Glutamatergic neuron (in vitro differentiated cells): ENCODE measurements around the gene ARHGDIA. TPM values are rescaled to one million over a fixed set of nuclear protein-coding genes. Genes with fewer than 3 reads are reported as not detected.

Experiments
- DNase-seq: peaks from one replicate; pipeline ENCODE4 v3.0.0; 2022
- H3K27ac Mint-ChIP-seq: one replicate; pipeline ENCODE4 v1.8.0; 2020; ENCODE audit warnings: mild to moderate bottlenecking, mixed read lengths, inconsistent platforms; ENCODE audit not compliant: unreplicated experiment
- H3K27me3 Mint-ChIP-seq: one replicate; pipeline ENCODE4 v1.8.0; 2020; ENCODE audit warnings: mild to moderate bottlenecking, moderate library complexity, mixed read lengths, inconsistent platforms; ENCODE audit not compliant: unreplicated experiment
- H3K36me3 Mint-ChIP-seq: one replicate; pipeline ENCODE4 v1.8.0; 2020; ENCODE audit warnings: mild to moderate bottlenecking, mixed read lengths, inconsistent platforms; ENCODE audit not compliant: unreplicated experiment
- H3K4me1 Mint-ChIP-seq: one replicate; pipeline ENCODE4 v1.8.0; 2020; ENCODE audit warnings: mild to moderate bottlenecking, low read depth, mixed read lengths, inconsistent platforms; ENCODE audit not compliant: unreplicated experiment
- H3K4me3 Mint-ChIP-seq: one replicate; pipeline ENCODE4 v1.8.0; 2020; ENCODE audit warnings: mild to moderate bottlenecking, mixed read lengths, inconsistent platforms; ENCODE audit not compliant: unreplicated experiment
- H3K9me3 Mint-ChIP-seq: one replicate; pipeline ENCODE4 v1.8.0; 2020; ENCODE audit warnings: mild to moderate bottlenecking, moderate library complexity, mixed read lengths, inconsistent platforms; ENCODE audit not compliant: unreplicated experiment
- CTCF ChIP-seq: fragments of 200-600 bp; sonication (generic); IDR thresholded peaks from one replicate; pipeline ENCODE4 v1.5.0; 2021; ENCODE audit not compliant: partially characterized antibody, unreplicated experiment
- total RNA-seq: library from RNA; stranded (reverse); fragmentation: NEBNext Ultra II Directional; extraction: Animal tissue kit (Norgen Biotek cat#: 25700); gene quantifications from one replicate; pipeline ENCODE4 v1.2.1, GENCODE V29; 2021; ENCODE audit not compliant: unreplicated experiment

ARHGDIA gene
- total RNA-seq, 1 donor from 2014 or later, result 432 TPM

GRCh38 chr17:81916234-81917001, 45.3 kb upstream of the ARHGDIA start:
- Mint-ChIP-seq H3K36me3 (peaks cover 5% of the 10 kb centered on the region), H3K4me1 (peaks cover 15% of the 10 kb centered on the region), H3K27ac (peak overlapping the region; percentile 25), H3K4me3 (peak overlapping the region; percentile 87), H3K9me3 (peaks cover 7% of the 10 kb centered on the region), H3K27me3 (peaks cover 4% of the 10 kb centered on the region)
- DNase-seq, result no peak
- no peak for TF ChIP-seq CTCF

- peaks cover 4% of the 10 kb centered on the region for H3K27me3 Mint-ChIP-seq
- H3K36me3 Mint-ChIP-seq, result peaks cover 5% of the 10 kb centered on the region
- no peak for DNase-seq
- H3K9me3 Mint-ChIP-seq, result peaks cover 7% of the 10 kb centered on the region
- no peak overlapping the region for H3K27ac Mint-ChIP-seq
- H3K4me3 Mint-ChIP-seq, result no peak overlapping the region
- TF ChIP-seq CTCF, result no peak
- H3K4me1 Mint-ChIP-seq, result peaks cover 12% of the 10 kb centered on the region
Measured at GRCh38 chr17:81915331-81915730, 44.2 kb upstream of the ARHGDIA start.

GRCh38 chr17:81914103-81914850, 43.1 kb upstream of the ARHGDIA start:
- peaks cover 2% of the 10 kb centered on the region for H3K36me3 Mint-ChIP-seq
- peaks cover 2% of the 10 kb centered on the region for H3K27me3 Mint-ChIP-seq
- H3K9me3 Mint-ChIP-seq, result peaks cover 5% of the 10 kb centered on the region
- no peak for TF ChIP-seq CTCF
- H3K4me3 Mint-ChIP-seq, result no peak overlapping the region
- H3K27ac Mint-ChIP-seq, result no peak overlapping the region
- peaks cover 10% of the 10 kb centered on the region for H3K4me1 Mint-ChIP-seq
- no peak for DNase-seq

GRCh38 chr17:81913394-81914102, 42.4 kb upstream of the ARHGDIA start:
- no peak overlapping the region for H3K4me3 Mint-ChIP-seq
- H3K4me1 Mint-ChIP-seq, result peaks cover 8% of the 10 kb centered on the region
- TF ChIP-seq CTCF, result no peak
- H3K27ac Mint-ChIP-seq, result no peak overlapping the region
- H3K27me3 Mint-ChIP-seq, result peaks cover 2% of the 10 kb centered on the region
- no peaks in the 10 kb centered on the region for H3K36me3 Mint-ChIP-seq
- peaks cover 5% of the 10 kb centered on the region for H3K9me3 Mint-ChIP-seq
- no peak for DNase-seq
